BLaER1 (cell line): ENCODE data around the gene TEX12.

Experiments
- H3K27ac ChIP-seq: shearing (Covaris generic); formaldehyde crosslinking; 2 replicates; pipeline ENCODE4 v1.8.1; 2022
- H3K27me3 ChIP-seq: shearing (Covaris generic); formaldehyde crosslinking; 2 replicates; pipeline ENCODE4 v1.8.1; 2022
- H3K36me3 ChIP-seq: shearing (Covaris generic); formaldehyde crosslinking; 2 replicates; pipeline ENCODE4 v1.8.1; 2022
- H3K4me1 ChIP-seq: shearing (Covaris generic); formaldehyde crosslinking; 2 replicates; pipeline ENCODE4 v1.8.1; 2022
- H3K4me2 ChIP-seq: shearing (Covaris generic); formaldehyde crosslinking; 2 replicates; pipeline ENCODE4 v1.8.1; 2022
- H3K4me3 ChIP-seq: shearing (Covaris generic); formaldehyde crosslinking; 2 replicates; pipeline ENCODE4 v1.8.1; 2022
- H3K9ac ChIP-seq: shearing (Covaris generic); formaldehyde crosslinking; 2 replicates; pipeline ENCODE4 v1.8.1; 2022
- H3K9me3 ChIP-seq: shearing (Covaris generic); formaldehyde crosslinking; 2 replicates; pipeline ENCODE4 v1.8.1; 2022
- H4K20me1 ChIP-seq: shearing (Covaris generic); formaldehyde crosslinking; 2 replicates; pipeline ENCODE4 v1.8.1; 2022
- Cebpa-rat ChIP-seq: shearing (Covaris generic); IDR thresholded peaks from 2 replicates; pipeline ENCODE4 v1.8.1; 2022

TEX12 gene

GRCh38 chr11:112163875-112164685 lies 3.1 kb upstream of the TEX12 start, which contains the start of gene IL18:
Gene IL18 (minus strand): TSS chr11:112164094. CDS start chr11:112155053, 9,041 bp downstream.
- Histone ChIP-seq H3K9ac (no peak within 1 kb of the TSS), H3K27ac (no peak within 1 kb of the TSS), H3K4me3 (no peak within 1 kb of the TSS), H3K9me3 (no peaks in the 10 kb centered on the region), H3K36me3 (no peaks in the 10 kb centered on the region), H4K20me1 (no peaks in the 10 kb centered on the region), H3K4me2 (no peak within 1 kb of the TSS), H3K27me3 (no peaks in the 10 kb centered on the region), H3K4me1 (no peaks in the 10 kb centered on the region)
- TF ChIP-seq Cebpa-rat: no peak

DNA sequence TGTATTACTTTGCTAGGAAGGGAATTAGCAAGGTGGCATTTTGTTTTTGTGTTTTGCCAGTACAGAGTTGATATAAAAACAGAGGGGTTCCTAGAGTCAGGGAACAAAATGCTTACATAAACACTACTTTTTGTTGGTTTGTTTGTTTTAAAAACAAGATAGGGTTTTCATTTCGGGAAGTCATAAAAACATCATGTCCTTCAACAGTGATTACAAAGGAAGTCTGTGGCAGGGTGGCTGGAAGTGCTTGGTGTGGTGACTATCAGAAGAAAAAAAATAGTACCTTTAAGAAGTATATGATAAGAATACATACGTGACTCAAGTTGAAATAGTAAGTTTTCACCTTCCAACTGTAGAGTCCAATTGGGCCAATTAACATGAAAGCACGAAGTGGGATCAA lies 2.1 kb upstream of the TEX12 start:
- Histone ChIP-seq H3K4me2 (no peak overlapping the region), H3K9ac (no peak overlapping the region), H3K27ac (no peak overlapping the region), H3K9me3 (no peaks in the 10 kb centered on the region), H3K36me3 (no peaks in the 10 kb centered on the region), H3K4me1 (no peaks in the 10 kb centered on the region), H3K4me3 (no peak overlapping the region), H3K27me3 (no peaks in the 10 kb centered on the region), H4K20me1 (no peaks in the 10 kb centered on the region)
- no peak for TF ChIP-seq Cebpa-rat

GRCh38 chr11:112166562-112166961 lies 610 bp upstream of the TEX12 start:
- Histone ChIP-seq H4K20me1 (no peaks in the 10 kb centered on the region), H3K4me1 (no peaks in the 10 kb centered on the region), H3K4me3 (no peak overlapping the region), H3K27me3 (no peaks in the 10 kb centered on the region), H3K27ac (no peak overlapping the region), H3K36me3 (no peaks in the 10 kb centered on the region), H3K9ac (no peak overlapping the region), H3K4me2 (no peak overlapping the region), H3K9me3 (no peaks in the 10 kb centered on the region)
- TF ChIP-seq Cebpa-rat: no peak

DNA sequence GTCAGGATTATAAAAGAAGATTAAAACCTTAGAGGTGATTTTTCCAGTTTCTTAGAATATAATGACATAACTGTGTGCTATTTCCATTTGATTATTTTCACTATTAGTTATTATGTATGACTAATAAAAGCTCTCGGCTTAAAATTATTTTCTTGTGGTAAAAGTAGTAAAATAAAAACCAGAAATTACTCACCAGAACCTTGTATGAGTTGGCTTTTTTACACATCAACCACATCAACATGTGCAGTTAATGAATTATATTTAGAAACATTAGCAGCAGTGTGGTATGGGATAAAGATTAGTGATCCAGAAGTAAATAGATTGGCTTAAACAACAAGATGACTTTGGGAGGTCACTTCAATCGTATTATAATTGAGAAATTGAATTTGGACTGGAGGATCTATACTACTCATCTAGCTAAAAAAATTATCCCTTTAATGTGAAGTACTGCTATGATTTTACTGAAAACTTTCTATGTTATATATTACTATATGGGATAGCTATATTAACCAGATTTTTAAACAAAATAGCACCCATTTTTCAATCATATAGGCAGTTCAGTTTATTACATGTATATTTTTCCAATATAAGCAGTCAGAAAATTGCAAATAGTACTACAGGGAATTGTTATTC lies 5.3 kb downstream of the TEX12 start:
- H4K20me1 ChIP-seq: no peaks in the 10 kb centered on the region
- H3K4me2 ChIP-seq: peak overlapping the region; percentile 30; the same call in 1 of the 2 replicates
- H3K27ac ChIP-seq: no peak overlapping the region
- H3K9ac ChIP-seq: no peak overlapping the region
- no peak for TF ChIP-seq Cebpa-rat
- no peaks in the 10 kb centered on the region for H3K9me3 ChIP-seq
- peaks cover 19% of the 10 kb centered on the region for H3K4me1 ChIP-seq
- no peaks in the 10 kb centered on the region for H3K27me3 ChIP-seq
- no peaks in the 10 kb centered on the region for H3K36me3 ChIP-seq
- H3K4me3 ChIP-seq: no peak overlapping the region

- H3K4me2 ChIP-seq: peak overlapping the region; percentile 30; the same call in 1 of the 2 replicates
These were observed 6.0 kb downstream of the TEX12 start for GRCh38 chr11:112173152-112173551.

DNA sequence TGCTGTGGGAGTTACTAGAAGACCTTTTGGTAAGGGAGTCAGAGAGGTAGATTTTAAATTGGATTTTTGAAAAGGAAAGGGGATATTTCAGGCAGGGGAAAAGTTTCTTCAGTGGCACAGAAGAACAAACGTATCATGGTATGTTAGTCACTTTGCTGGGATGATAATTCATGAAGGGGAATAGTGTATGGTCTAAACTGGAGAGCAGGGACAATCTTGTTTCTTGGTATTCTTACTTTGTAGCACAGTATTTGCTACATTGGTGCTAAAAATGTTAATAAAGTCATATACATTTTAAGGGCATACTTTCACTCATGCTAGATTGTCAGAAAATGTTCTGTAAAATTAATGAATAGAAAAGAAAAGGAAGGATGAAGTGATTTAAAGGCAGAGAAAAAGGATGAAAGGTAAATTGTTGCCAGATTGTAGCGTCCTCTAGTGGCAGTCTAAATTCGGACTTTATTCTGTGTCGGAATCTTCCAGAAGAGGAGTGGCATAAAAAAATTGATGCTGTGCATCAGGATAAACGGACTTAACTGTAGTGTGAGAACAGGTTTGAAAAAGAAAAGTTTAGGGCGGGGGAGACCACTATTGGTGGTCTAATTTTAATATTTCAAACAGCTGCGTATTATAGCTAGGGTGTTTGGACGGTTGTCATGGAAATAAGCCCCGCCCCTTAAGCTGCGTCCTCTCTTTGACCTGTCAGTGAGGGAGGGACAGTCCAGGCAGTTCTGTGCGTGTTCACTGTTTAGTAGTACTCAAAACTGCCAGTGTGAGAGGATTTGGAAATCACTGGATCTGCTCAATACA lies 7.8 kb downstream of the TEX12 start, which contains the start of gene BCO2:
TSS of gene BCO2 (plus strand) at position 724 of the 810 bp plus-strand sequence. CDS start 90 bp downstream, outside the sequence.
- Histone ChIP-seq H4K20me1 (no peaks in the 10 kb centered on the region), H3K27me3 (no peaks in the 10 kb centered on the region), H3K4me1 (peaks cover 36% of the 10 kb centered on the region), H3K9ac (no peak within 1 kb of the TSS), H3K9me3 (no peaks in the 10 kb centered on the region), H3K4me2 (peak within 1 kb of the TSS; percentile 27; the same call in 1 of the 2 replicates), H3K27ac (no peak within 1 kb of the TSS), H3K4me3 (no peak within 1 kb of the TSS), H3K36me3 (no peaks in the 10 kb centered on the region)
- no peak for TF ChIP-seq Cebpa-rat

More at GRCh38 chr11:112173152-112173551, 6.0 kb downstream of the TEX12 start:
- Histone ChIP-seq H3K9me3 (no peaks in the 10 kb centered on the region), H3K9ac (no peak overlapping the region), H3K36me3 (no peaks in the 10 kb centered on the region), H4K20me1 (no peaks in the 10 kb centered on the region), H3K27me3 (no peaks in the 10 kb centered on the region), H3K27ac (no peak overlapping the region), H3K4me1 (peaks cover 19% of the 10 kb centered on the region), H3K4me3 (no peak overlapping the region)
- no peak for TF ChIP-seq Cebpa-rat

- H3K9me3 ChIP-seq: no peaks in the 10 kb centered on the region
- H3K4me2 ChIP-seq: no peak overlapping the region; the same call in 1 of the 2 replicates
- H3K27ac ChIP-seq: no peak overlapping the region
- peaks cover 37% of the 10 kb centered on the region for H3K4me1 ChIP-seq
- no peaks in the 10 kb centered on the region for H3K27me3 ChIP-seq
- no peak for TF ChIP-seq Cebpa-rat
- no peak overlapping the region for H3K9ac ChIP-seq
- H4K20me1 ChIP-seq: no peaks in the 10 kb centered on the region
- no peak overlapping the region for H3K4me3 ChIP-seq
- H3K36me3 ChIP-seq: no peaks in the 10 kb centered on the region
These were observed 8.4 kb downstream of the TEX12 start for GRCh38 chr11:112175599-112175952.

GRCh38 chr11:112176077-112176476 lies 8.9 kb downstream of the TEX12 start:
- H4K20me1 ChIP-seq: no peaks in the 10 kb centered on the region
- no peaks in the 10 kb centered on the region for H3K27me3 ChIP-seq
- H3K27ac ChIP-seq: no peak overlapping the region
- H3K4me2 ChIP-seq: no peak overlapping the region
- H3K4me3 ChIP-seq: no peak overlapping the region
- TF ChIP-seq Cebpa-rat: no peak
- H3K9ac ChIP-seq: no peak overlapping the region
- H3K4me1 ChIP-seq: peaks cover 37% of the 10 kb centered on the region
- no peaks in the 10 kb centered on the region for H3K9me3 ChIP-seq
- no peaks in the 10 kb centered on the region for H3K36me3 ChIP-seq

DNA sequence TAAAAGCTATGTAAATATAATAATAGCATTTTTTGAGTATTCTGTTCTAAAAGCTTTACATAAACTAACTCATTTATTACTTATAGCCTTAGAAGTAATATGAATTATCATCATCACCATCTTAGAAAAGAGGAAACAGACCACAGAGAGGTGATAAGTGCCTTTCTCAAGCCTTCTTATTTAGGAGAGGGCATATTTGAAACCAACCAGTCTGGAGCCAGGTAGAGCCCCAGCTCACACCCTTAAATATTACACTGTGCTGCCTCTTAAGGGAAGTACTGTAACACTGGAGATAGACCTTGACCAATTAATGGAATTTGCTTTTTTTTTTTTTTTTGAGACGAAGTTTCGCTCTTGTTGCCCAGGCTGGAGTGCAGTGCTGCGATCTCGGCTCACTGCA lies 10.4 kb downstream of the TEX12 start:
- Histone ChIP-seq H3K27me3 (no peaks in the 10 kb centered on the region), H4K20me1 (no peaks in the 10 kb centered on the region), H3K4me3 (no peak overlapping the region), H3K9me3 (no peaks in the 10 kb centered on the region), H3K4me2 (no peak overlapping the region), H3K9ac (no peak overlapping the region), H3K36me3 (no peaks in the 10 kb centered on the region), H3K4me1 (peaks cover 33% of the 10 kb centered on the region), H3K27ac (no peak overlapping the region)
- no peak for TF ChIP-seq Cebpa-rat

- no peak overlapping the region for H3K27ac ChIP-seq
- H4K20me1 ChIP-seq: no peaks in the 10 kb centered on the region
- H3K4me1 ChIP-seq: peaks cover 26% of the 10 kb centered on the region
- H3K27me3 ChIP-seq: no peaks in the 10 kb centered on the region
- TF ChIP-seq Cebpa-rat: no peak
- no peak overlapping the region for H3K9ac ChIP-seq
- no peak overlapping the region for H3K4me2 ChIP-seq
- H3K4me3 ChIP-seq: no peak overlapping the region
- H3K9me3 ChIP-seq: no peaks in the 10 kb centered on the region
- H3K36me3 ChIP-seq: no peaks in the 10 kb centered on the region
These were observed 11.3 kb downstream of the TEX12 start for GRCh38 chr11:112178428-112178827.
